GM18526 (cell line): ENCODE data around the gene CYTH3.

Experiments used
- POLR2A ChIP-seq: IDR thresholded peaks from 3 replicates; pipeline ENCODE4 v1.6.1; 2011; ENCODE audit not compliant: insufficient read length; ENCODE audit errors: extremely low read depth

Gene CYTH3

GRCh38 chr7:6268023-6268900 is 4.2 kb downstream of the CYTH3 start:
- TF ChIP-seq POLR2A: no peak

GRCh38 chr7:6266699-6267098 is 5.7 kb downstream of the CYTH3 start:
- TF ChIP-seq POLR2A: no peak

- TF ChIP-seq POLR2A: no peak
Observed at GRCh38 chr7:6262221-6262620, 10.2 kb downstream of the CYTH3 start.

GRCh38 chr7:6261699-6262098 is 10.7 kb downstream of the CYTH3 start:
- no peak for TF ChIP-seq POLR2A

- TF ChIP-seq POLR2A: no peak
Observed at GRCh38 chr7:6260291-6261187, 11.9 kb downstream of the CYTH3 start.

- TF ChIP-seq POLR2A: no peak
Observed at GRCh38 chr7:6259257-6259656, 13.2 kb downstream of the CYTH3 start.

- TF ChIP-seq POLR2A: no peak
Observed at GRCh38 chr7:6258440-6259182, 13.8 kb downstream of the CYTH3 start.

GRCh38 chr7:6257675-6258074 is 14.7 kb downstream of the CYTH3 start:
- TF ChIP-seq POLR2A: no peak

GRCh38 chr7:6256677-6257535 is 15.5 kb downstream of the CYTH3 start:
- no peak for TF ChIP-seq POLR2A

- no peak for TF ChIP-seq POLR2A
Observed at GRCh38 chr7:6256109-6256483, 16.3 kb downstream of the CYTH3 start.

GRCh38 chr7:6254866-6255265 is 17.6 kb downstream of the CYTH3 start:
- TF ChIP-seq POLR2A: no peak

- TF ChIP-seq POLR2A: no peak
Observed at GRCh38 chr7:6252748-6253147, 19.7 kb downstream of the CYTH3 start.

GRCh38 chr7:6252341-6252746 is 20.1 kb downstream of the CYTH3 start:
- no peak for TF ChIP-seq POLR2A

- no peak for TF ChIP-seq POLR2A
Observed at GRCh38 chr7:6251653-6252052, 20.8 kb downstream of the CYTH3 start.
